ENCODE data around the gene VIPR2. TPM values are rescaled to one million over a fixed set of nuclear protein-coding genes. Genes with fewer than 3 reads are reported as not detected.

The VIPR2 gene
- total and polyA plus RNA-seq, 2 experiments from 2014 or later = 1.3 to 2.7 TPM

GRCh38 chr7:159130199-159130775, 14.4 kb downstream of the VIPR2 start:
- no peaks in the 10 kb centered on the region for H3K9me2 ChIP-seq (ENCODE audit: insufficient read depth)
- TF ChIP-seq ZNF114 (CRISPR knock-in tag; IDR thresholded peaks at IDR 0.05) = no peak
- TF ChIP-seq STAT1 (IDR thresholded peaks at IDR 0.05; ENCODE audit: unreplicated experiment) = no peak
- TF ChIP-seq JUNB (IDR thresholded peaks at IDR 0.05; ENCODE audit: unreplicated experiment) = no peak
- TF ChIP-seq REST (IDR thresholded peaks at IDR 0.05; ENCODE audit: unreplicated experiment) = no peak
- no peak for TF ChIP-seq EZH2 (IDR thresholded peaks at IDR 0.05; ENCODE audit: low read depth, unreplicated experiment)
- no peak for TF ChIP-seq CTCF (conservative IDR thresholded peaks at IDR 0.05; ENCODE audit: low read depth in 2 of 2)
- no peak for TF ChIP-seq ZNF462 (CRISPR knock-in tag; IDR thresholded peaks at IDR 0.05)
- no peak for TF ChIP-seq CREB1 (CRISPR knock-in tag; IDR thresholded peaks at IDR 0.05; ENCODE audit: low read depth)
- no peak for TF ChIP-seq POLR2AphosphoS5 (IDR thresholded peaks at IDR 0.05; ENCODE audit: low read depth)
- TF ChIP-seq, protein P1, sequence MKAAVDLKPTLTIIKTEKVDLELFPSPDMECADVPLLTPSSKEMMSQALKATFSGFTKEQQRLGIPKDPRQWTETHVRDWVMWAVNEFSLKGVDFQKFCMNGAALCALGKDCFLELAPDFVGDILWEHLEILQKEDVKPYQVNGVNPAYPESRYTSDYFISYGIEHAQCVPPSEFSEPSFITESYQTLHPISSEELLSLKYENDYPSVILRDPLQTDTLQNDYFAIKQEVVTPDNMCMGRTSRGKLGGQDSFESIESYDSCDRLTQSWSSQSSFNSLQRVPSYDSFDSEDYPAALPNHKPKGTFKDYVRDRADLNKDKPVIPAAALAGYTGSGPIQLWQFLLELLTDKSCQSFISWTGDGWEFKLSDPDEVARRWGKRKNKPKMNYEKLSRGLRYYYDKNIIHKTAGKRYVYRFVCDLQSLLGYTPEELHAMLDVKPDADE (IDR thresholded peaks at IDR 0.05) = no peak
- TF ChIP-seq ZNF331 (CRISPR knock-in tag; IDR thresholded peaks at IDR 0.05; ENCODE audit: low read depth) = no peak
- no peak for TF ChIP-seq EZH2phosphoT487 (IDR thresholded peaks at IDR 0.05; ENCODE audit: unreplicated experiment)
- TF ChIP-seq NANOG (IDR thresholded peaks at IDR 0.05; ENCODE audit: borderline replicate concordance) = no peak
- no peak overlapping the region for H3K4me2 ChIP-seq
- no peaks in the 10 kb centered on the region for H3K27me3 ChIP-seq (ENCODE audit: insufficient read depth)
- H3K27ac ChIP-seq (ENCODE audit: low read depth) = no peak overlapping the region
- DNase-seq (ENCODE audit: low spot score) (no peak), ATAC-seq (no peak)
- H3K4me3 Mint-ChIP-seq = no peak overlapping the region
- H3K27ac Mint-ChIP-seq = no peak overlapping the region
- peaks cover 7% of the 10 kb centered on the region for H3K27me3 Mint-ChIP-seq (ENCODE audit: insufficient read depth, low read depth, poor library complexity)
- peaks cover 48% of the 10 kb centered on the region for H3K9me3 Mint-ChIP-seq
- no peaks in the 10 kb centered on the region for H3F3A ChIP-seq (replicated peaks; ENCODE audit: low read depth)
- H3K79me2 ChIP-seq (replicated peaks; ENCODE audit: insufficient read depth) = no peaks in the 10 kb centered on the region
- H3K36me3 ChIP-seq (ENCODE audit: insufficient read depth) = no peaks in the 10 kb centered on the region
- peaks cover 21% of the 10 kb centered on the region; the same call in 1 of the 3 replicates for H3K36me3 Mint-ChIP-seq (ENCODE audit: low read depth)
- H3K4me1 ChIP-seq (ENCODE audit: insufficient read depth) = 0 out of 2 replicates have a peak, but pooled peaks cover 14% of the 10 kb centered on the region
- no peak overlapping the region for H3K4me3 ChIP-seq
- no peaks in the 10 kb centered on the region for H4K20me1 ChIP-seq (replicated peaks; ENCODE audit: insufficient read depth)
- peaks cover 11% of the 10 kb centered on the region for H3K4me1 Mint-ChIP-seq
- H2AFZ ChIP-seq = no peak overlapping the region

All from GM23338 (cell line).